OCI-LY7 (cell line): ENCODE data around the gene RAB20. TPM values are rescaled to one million over a fixed set of nuclear protein-coding genes. Genes with fewer than 3 reads are reported as not detected.

ENCODE experiments used
- BruUV-seq: library from RNA; stranded (reverse); fragments of 400-500 nt; replicated peaks from 2 replicates; lab custom pipeline; 2021; lab: Mats Ljungman, UMichigan
- CTCF ChIA-PET: fragments of 300-600 bp; sonication (Branson Sonifier 250); formaldehyde crosslinking; loops from one replicate; lab custom pipeline; 2022; ENCODE audit warnings: antibody characterized with exemption; ENCODE audit not compliant: unreplicated experiment; lab: Charles Lee
- POLR2A ChIA-PET: fragments of 300-600 bp; sonication (Branson Sonifier 250); formaldehyde crosslinking; loops from one replicate; lab custom pipeline; 2022; ENCODE audit warnings: antibody characterized with exemption; lab: Charles Lee
- DNase-seq: peaks from one replicate; pipeline ENCODE4 v3.0.0-alpha.2; 2015; ENCODE audit warnings: low spot score
- H2AFZ ChIP-seq: fragments of 200-600 bp; sonication (generic), shearing (Covaris generic); 2 replicates; pipeline ENCODE4 v1.6.1; 2014; ENCODE audit warnings: mild to moderate bottlenecking, antibody characterized with exemption, low read length, moderate library complexity
- H3K27ac ChIP-seq: fragments of 200-600 bp; sonication (generic); 2 replicates; pipeline ENCODE4 v1.5.1; 2014; ENCODE audit warnings: mixed run types, low read depth, mild to moderate bottlenecking, moderate library complexity, low read length, inconsistent platforms; ENCODE audit not compliant: poor library complexity, severe bottlenecking
- H3K36me3 ChIP-seq: fragments of 200-600 bp; sonication (generic); 2 replicates; pipeline ENCODE4 v1.6.1; 2014; ENCODE audit warnings: mild to moderate bottlenecking, antibody characterized with exemption, low read length, moderate library complexity, mixed read lengths; ENCODE audit not compliant: insufficient read depth
- H3K4me1 ChIP-seq: fragments of 200-600 bp; sonication (generic); 2 replicates; pipeline ENCODE4 v1.5.1; 2014; ENCODE audit warnings: mild to moderate bottlenecking, low read length; ENCODE audit not compliant: insufficient read depth, poor library complexity, severe bottlenecking
- H3K4me2 ChIP-seq: fragments of 200-600 bp; sonication (generic); 2 replicates; pipeline ENCODE4 v1.6.1; 2014; ENCODE audit warnings: mild to moderate bottlenecking, low read length
- H3K4me3 ChIP-seq: fragments of 200-600 bp; sonication (generic); 2 replicates; pipeline ENCODE4 v1.5.1; 2014; ENCODE audit warnings: mild to moderate bottlenecking, low read depth, low read length; ENCODE audit not compliant: poor library complexity, severe bottlenecking
- H3K79me2 ChIP-seq: fragments of 200-600 bp; sonication (generic); 2 replicates; pipeline ENCODE4 v1.6.1; 2016; ENCODE audit warnings: low read depth, mild to moderate bottlenecking, low read length, moderate library complexity, mixed read lengths; ENCODE audit not compliant: insufficient read depth
- H3K9me2 ChIP-seq: fragments of 200-600 bp; sonication (generic); 2 replicates; pipeline ENCODE4 v1.6.1; 2016; ENCODE audit warnings: mild to moderate bottlenecking, low read length, mixed read lengths; ENCODE audit not compliant: insufficient read depth
- H3K9me3 ChIP-seq: fragments of 200-600 bp; sonication (generic); 2 replicates; pipeline ENCODE4 v1.6.1; 2014; ENCODE audit warnings: mild to moderate bottlenecking, mixed run types, low read length, mixed read lengths
- H4K20me1 ChIP-seq: fragments of 200-600 bp; sonication (generic); 2 replicates; pipeline ENCODE4 v1.6.1; 2014; ENCODE audit warnings: mild to moderate bottlenecking, antibody characterized with exemption, low read length, moderate library complexity, mixed read lengths; ENCODE audit not compliant: insufficient read depth
- EZH2phosphoT487 ChIP-seq: fragments of 200-600 bp; sonication (generic); IDR thresholded peaks from 2 replicates; pipeline ENCODE4 v1.6.1; 2018; ENCODE audit warnings: low read depth, borderline replicate concordance, mild to moderate bottlenecking, mixed run types, antibody characterized with exemption, low read length, moderate library complexity, mixed read lengths
- intact Hi-C: fragments of 100-400 bp; cut with micrococcal nuclease; formaldehyde crosslinking; loops from one replicate; pipeline ENCODE4 v1.10.0; 2022; ENCODE audit not compliant: unreplicated experiment
- total RNA-seq, 2 experiments: library from RNA; depleted of rRNA in 1 of 2; stranded (reverse); fragments of >200 nt in 1 of 2; shearing (Covaris generic) in 1 of 2; gene quantifications; 2 replicates each; pipeline ENCODE4 v1.2.3, GENCODE V29; 2014 to 2022
- TF ChIP-seq, protein P1 (sequence below): fragments of 200-600 bp; sonication (generic); conservative IDR thresholded peaks from 2 replicates; pipeline ENCODE4 v1.5.1; 2014; ENCODE audit warnings: mild to moderate bottlenecking, antibody characterized with exemption, low read length, moderate library complexity, mixed read lengths

The RAB20 gene
- total RNA-seq, 2 experiments from 2014 or later = not detected

DNA sequence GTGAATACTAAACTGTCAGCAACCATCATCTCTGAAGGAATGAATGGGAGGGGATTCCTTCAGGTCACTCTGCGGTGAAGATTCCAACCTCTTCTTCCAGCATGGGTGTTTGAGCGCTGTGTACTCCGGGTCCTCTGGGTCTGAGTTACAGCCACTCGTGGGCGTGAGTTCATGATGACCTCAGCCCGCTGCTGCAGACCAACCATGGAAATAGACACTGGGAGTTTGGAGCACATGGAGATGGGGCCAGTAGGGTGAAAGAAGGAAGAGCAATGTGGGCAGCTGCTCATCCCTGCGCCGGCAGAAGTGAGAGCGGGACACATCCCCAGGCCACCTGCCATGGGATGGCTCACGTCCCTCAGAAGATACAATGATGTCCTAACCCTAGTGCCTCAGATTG lies 16.8 kb upstream of the RAB20 start:
- Histone ChIP-seq H4K20me1 (no peaks in the 10 kb centered on the region), H2AFZ (no peak overlapping the region)

DNA sequence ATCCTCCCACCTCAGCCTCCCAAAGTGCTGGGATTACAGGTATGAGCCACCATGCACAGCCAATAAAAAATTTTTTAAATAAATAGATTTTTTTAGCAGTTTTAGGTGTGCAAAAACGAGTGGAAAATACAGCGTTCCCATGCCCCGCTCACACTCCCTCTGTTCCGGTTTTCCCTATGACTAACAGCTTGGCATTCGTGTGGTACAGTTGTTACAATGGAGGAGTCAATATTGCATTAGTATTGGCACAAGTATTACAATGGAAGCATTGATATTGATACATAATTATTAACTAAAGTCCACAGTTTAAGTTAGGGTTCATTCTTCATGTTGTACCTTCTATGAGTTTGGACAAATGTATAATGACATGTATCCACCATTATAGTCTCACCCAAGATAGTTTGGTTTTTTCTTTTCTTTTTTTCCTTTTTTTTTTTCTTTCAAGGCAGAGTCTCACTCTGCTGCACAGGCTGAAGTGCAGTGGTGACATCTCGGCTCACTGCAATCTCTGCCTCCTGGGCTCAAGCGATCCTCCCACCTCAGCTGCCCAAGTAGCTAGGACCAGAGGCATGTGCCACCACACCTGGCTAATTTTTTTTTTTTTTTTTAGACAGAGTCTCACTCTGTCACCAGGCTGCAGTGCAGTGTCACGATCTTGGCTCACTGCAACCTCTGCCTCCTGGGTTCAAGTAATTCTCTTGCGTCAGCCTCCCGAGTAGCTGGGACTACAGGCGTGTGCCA lies 15.4 kb upstream of the RAB20 start:
- H3K9me2 ChIP-seq = no peaks in the 10 kb centered on the region
- intact Hi-C loops = no loop called here
- CTCF ChIA-PET = no interaction called here

More for the DNA sequence above, 16.8 kb upstream of the RAB20 start:
- no TSS peak for BruUV-seq
- ChIA-PET POLR2A (no interaction called here), CTCF (no interaction called here)
- DNase-seq = no peak
- Histone ChIP-seq H3K27ac (no peak overlapping the region), H3K4me2 (no peak overlapping the region), H3K79me2 (no peaks in the 10 kb centered on the region), H3K4me1 (no peaks in the 10 kb centered on the region), H3K4me3 (no peak overlapping the region), H3K9me2 (no peaks in the 10 kb centered on the region), H3K36me3 (no peaks in the 10 kb centered on the region), H3K9me3 (no peaks in the 10 kb centered on the region)
- intact Hi-C loops = no loop called here
- TF ChIP-seq, protein P1, sequence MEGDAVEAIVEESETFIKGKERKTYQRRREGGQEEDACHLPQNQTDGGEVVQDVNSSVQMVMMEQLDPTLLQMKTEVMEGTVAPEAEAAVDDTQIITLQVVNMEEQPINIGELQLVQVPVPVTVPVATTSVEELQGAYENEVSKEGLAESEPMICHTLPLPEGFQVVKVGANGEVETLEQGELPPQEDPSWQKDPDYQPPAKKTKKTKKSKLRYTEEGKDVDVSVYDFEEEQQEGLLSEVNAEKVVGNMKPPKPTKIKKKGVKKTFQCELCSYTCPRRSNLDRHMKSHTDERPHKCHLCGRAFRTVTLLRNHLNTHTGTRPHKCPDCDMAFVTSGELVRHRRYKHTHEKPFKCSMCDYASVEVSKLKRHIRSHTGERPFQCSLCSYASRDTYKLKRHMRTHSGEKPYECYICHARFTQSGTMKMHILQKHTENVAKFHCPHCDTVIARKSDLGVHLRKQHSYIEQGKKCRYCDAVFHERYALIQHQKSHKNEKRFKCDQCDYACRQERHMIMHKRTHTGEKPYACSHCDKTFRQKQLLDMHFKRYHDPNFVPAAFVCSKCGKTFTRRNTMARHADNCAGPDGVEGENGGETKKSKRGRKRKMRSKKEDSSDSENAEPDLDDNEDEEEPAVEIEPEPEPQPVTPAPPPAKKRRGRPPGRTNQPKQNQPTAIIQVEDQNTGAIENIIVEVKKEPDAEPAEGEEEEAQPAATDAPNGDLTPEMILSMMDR = no peak
- no peak for TF ChIP-seq EZH2phosphoT487

DNA sequence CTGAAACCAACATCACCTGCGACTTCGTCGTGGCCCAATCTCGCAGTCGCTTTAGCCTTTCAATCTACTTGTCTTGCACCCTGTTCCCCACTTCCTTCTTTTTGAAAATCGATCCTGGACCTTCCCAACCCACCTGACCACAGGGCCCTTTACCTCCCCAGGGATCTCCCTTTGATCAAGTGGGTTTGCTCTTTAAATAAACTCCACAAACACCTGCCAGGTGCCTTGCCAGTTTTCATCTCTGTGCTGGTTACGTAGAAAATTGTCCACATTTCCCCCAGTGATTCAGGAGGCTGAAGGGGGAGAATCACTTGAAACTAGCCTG lies 14.5 kb upstream of the RAB20 start:
- TF ChIP-seq EZH2phosphoT487 = no peak
- TF ChIP-seq, protein P1 = no peak
- Histone ChIP-seq H3K79me2 (no peaks in the 10 kb centered on the region), H3K9me3 (no peaks in the 10 kb centered on the region), H2AFZ (no peak overlapping the region), H3K4me2 (no peak overlapping the region), H3K4me3 (no peak overlapping the region), H3K4me1 (no peaks in the 10 kb centered on the region), H3K27ac (no peak overlapping the region), H3K36me3 (no peaks in the 10 kb centered on the region), H3K9me2 (no peaks in the 10 kb centered on the region), H4K20me1 (no peaks in the 10 kb centered on the region)
- BruUV-seq = no TSS peak
- CTCF ChIA-PET = no interaction called here
- no peak for DNase-seq
- intact Hi-C loops = no loop called here
- POLR2A ChIA-PET = no interaction called here

More for the DNA sequence above, 15.4 kb upstream of the RAB20 start:
- H3K27ac ChIP-seq = no peak overlapping the region
- DNase-seq = no peak
- TF ChIP-seq EZH2phosphoT487 = no peak
- TF ChIP-seq, protein P1 = no peak
- H3K4me3 ChIP-seq = no peak overlapping the region
- POLR2A ChIA-PET = interaction anchor here (0.7 kb wide), 1 partner anchor 1980 kb away, joined by 3 read pairs; no protein-coding TSS in a partner anchor
- no peaks in the 10 kb centered on the region for H3K9me3 ChIP-seq
- H3K4me2 ChIP-seq = no peak overlapping the region
- no peaks in the 10 kb centered on the region for H3K79me2 ChIP-seq
- no peaks in the 10 kb centered on the region for H4K20me1 ChIP-seq
- BruUV-seq = no TSS peak
- no peaks in the 10 kb centered on the region for H3K36me3 ChIP-seq
- no peaks in the 10 kb centered on the region for H3K4me1 ChIP-seq
- no peak overlapping the region for H2AFZ ChIP-seq
